Measurements from ENCODE around the gene ZFYVE28.

Gene ZFYVE28

DNA sequence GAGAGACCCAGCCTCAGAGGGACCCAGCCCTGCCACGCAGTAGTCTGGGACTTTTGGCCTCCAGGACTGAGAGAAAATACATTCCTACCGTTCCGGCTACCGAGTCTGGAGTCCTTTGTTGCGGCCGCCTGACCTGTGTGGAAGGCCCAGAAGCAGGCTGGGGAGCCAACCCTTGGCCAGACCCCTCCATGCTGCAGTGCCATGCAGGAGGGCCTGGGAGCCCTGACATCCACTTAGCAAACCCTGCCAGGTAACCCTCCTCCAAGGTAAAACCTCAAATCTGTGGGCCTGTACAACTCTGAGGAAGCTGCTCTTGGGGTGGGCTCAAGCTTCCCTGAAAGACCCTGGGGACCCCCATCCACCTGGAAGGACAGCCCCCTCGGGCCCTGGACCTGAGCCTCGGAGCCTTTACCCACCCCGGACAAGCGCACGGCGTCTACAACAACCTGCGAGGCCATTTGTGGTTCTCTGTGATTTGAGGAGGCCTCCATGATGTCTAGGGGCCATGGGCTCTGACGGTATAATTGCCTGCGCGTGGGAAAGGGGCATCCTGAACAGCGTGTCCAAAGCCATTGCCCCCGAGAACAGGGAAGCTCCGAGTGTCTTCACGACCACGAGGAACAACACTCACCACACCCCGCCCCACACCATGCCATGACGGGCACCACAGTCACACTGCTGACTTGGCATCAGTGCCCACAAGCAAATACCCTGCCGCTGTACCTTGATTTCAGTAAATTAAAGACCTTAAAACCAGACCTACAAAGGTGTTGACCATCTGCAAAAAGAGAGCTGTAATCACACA lies 58.7 kb downstream of the ZFYVE28 start:
- TF ChIP-seq FOXP2 (optimal IDR thresholded peaks at IDR 0.05; ENCODE audit: borderline replicate concordance, extremely low read depth, extremely low read length, insufficient read depth) (no peak), TAF1 (IDR thresholded peaks at IDR 0.05; ENCODE audit: borderline replicate concordance, insufficient read depth, low read length) (no peak), SIN3A (IDR thresholded peaks at IDR 0.05; ENCODE audit: borderline replicate concordance, insufficient read depth, low read length) (no peak), POLR2AphosphoS5 (IDR thresholded peaks at IDR 0.05; ENCODE audit: low read depth, low read length) (no peak)
- TF ChIP-seq, protein P1, sequence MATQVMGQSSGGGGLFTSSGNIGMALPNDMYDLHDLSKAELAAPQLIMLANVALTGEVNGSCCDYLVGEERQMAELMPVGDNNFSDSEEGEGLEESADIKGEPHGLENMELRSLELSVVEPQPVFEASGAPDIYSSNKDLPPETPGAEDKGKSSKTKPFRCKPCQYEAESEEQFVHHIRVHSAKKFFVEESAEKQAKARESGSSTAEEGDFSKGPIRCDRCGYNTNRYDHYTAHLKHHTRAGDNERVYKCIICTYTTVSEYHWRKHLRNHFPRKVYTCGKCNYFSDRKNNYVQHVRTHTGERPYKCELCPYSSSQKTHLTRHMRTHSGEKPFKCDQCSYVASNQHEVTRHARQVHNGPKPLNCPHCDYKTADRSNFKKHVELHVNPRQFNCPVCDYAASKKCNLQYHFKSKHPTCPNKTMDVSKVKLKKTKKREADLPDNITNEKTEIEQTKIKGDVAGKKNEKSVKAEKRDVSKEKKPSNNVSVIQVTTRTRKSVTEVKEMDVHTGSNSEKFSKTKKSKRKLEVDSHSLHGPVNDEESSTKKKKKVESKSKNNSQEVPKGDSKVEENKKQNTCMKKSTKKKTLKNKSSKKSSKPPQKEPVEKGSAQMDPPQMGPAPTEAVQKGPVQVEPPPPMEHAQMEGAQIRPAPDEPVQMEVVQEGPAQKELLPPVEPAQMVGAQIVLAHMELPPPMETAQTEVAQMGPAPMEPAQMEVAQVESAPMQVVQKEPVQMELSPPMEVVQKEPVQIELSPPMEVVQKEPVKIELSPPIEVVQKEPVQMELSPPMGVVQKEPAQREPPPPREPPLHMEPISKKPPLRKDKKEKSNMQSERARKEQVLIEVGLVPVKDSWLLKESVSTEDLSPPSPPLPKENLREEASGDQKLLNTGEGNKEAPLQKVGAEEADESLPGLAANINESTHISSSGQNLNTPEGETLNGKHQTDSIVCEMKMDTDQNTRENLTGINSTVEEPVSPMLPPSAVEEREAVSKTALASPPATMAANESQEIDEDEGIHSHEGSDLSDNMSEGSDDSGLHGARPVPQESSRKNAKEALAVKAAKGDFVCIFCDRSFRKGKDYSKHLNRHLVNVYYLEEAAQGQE (IDR thresholded peaks at IDR 0.05; ENCODE audit: insufficient read depth in 1 of 2, low read depth in 2 of 2, low read length in 2 of 2): no peak

DNA sequence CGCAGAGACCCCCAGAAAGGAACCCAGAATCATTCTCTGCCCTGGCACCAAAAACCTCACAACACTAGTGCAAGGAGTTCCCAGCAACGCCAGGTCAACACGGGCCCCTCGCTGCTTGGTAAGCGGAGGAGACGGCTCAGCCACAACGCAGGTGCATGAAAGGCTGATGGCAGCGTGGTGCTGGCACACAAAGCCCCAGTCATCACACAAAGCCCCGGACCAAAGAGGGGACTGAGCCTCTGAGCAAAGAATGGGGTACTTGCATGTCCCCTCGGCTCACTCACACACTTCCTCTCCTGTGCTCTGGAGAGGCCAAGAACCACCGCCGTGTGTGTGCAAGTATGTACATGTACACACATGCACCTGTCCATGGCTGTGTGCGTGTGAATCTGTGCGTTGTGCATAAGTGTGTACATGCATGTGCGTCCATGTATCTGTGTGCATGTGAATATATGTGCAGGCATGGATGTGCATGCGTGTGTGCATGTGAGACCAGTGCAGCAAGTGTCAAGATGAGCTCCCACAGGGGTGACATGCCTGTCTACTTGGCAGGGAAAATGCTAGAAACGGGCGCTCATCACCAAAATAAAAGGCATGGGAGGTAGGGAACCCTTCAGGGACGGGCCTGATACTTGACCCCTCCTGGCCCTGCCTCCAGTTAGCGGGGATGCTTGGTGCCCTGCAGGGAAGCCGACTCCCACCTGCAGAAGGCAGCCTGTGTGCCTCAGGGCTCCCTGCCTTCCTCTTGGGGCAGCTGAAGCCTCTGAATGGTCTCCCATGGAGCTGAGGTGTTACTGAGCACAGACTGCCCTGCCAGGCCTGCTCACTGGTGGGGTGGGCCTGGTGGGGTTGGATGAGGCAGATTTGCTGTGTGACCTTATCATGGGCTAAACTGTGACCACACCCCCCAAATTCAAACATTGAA lies 60.4 kb downstream of the ZFYVE28 start:
- TF ChIP-seq, protein P1 (IDR thresholded peaks at IDR 0.05; ENCODE audit: insufficient read depth in 1 of 2, low read depth in 2 of 2, low read length in 2 of 2): no peak
- TF ChIP-seq FOXP2 (optimal IDR thresholded peaks at IDR 0.05; ENCODE audit: borderline replicate concordance, extremely low read depth, extremely low read length, insufficient read depth) (no peak), SIN3A (IDR thresholded peaks at IDR 0.05; ENCODE audit: borderline replicate concordance, insufficient read depth, low read length) (no peak), POLR2AphosphoS5 (IDR thresholded peaks at IDR 0.05; ENCODE audit: low read depth, low read length) (no peak), TAF1 (IDR thresholded peaks at IDR 0.05; ENCODE audit: borderline replicate concordance, insufficient read depth, low read length) (no peak)

DNA sequence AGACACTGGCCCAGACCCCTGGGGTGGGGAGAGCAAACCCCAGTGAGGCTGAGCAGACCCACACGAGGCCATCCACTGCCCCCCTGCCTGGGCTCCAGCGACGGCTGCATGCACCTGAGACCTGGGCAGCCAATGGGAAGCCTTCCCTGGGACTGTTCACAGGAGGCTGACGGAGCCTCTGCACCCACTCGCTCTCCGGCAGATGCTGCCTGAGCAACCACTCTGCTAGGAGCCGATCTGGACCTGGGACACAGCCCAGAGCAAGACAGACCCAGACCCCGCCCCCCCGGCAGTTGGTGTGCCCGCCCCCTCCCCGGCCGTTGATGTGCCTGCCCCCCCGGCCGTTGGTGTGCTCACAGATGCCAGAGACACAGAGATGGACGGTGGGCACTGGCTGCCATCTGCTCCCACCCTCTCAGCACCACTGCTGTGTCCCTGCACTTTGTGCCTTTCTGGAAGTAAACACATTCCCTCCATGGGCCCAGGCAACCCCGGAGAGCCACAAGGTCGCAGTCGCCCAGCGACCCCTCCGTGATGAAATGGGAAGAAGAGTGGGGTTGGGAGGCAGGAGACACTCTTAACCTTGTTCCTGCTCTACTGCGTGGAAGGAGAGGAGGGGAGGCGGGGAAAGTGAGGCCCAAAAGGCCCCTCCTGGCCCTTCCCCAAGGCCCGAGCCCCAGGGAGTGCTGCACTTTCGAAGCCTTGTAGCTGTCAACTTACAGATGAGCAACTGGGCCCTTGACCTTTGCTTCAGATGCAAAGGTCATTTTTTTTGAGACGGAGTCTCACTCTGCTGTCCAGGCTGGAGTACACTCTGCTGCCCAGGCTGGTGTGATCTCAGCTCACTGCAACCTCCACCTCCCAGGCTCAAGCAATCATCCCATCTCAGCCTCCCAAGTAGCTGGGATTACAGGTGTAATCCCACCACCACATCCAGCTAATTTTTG lies 62.0 kb downstream of the ZFYVE28 start:
- TF ChIP-seq SIN3A (IDR thresholded peaks at IDR 0.05; ENCODE audit: borderline replicate concordance, insufficient read depth, low read length): no peak
- TF ChIP-seq, protein P1 (IDR thresholded peaks at IDR 0.05; ENCODE audit: insufficient read depth in 1 of 2, low read depth in 2 of 2, low read length in 2 of 2): no peak
- TF ChIP-seq TAF1 (IDR thresholded peaks at IDR 0.05; ENCODE audit: borderline replicate concordance, insufficient read depth, low read length): no peak
- TF ChIP-seq POLR2AphosphoS5 (IDR thresholded peaks at IDR 0.05; ENCODE audit: low read depth, low read length): no peak
- TF ChIP-seq FOXP2 (optimal IDR thresholded peaks at IDR 0.05; ENCODE audit: borderline replicate concordance, extremely low read depth, extremely low read length, insufficient read depth): no peak

DNA sequence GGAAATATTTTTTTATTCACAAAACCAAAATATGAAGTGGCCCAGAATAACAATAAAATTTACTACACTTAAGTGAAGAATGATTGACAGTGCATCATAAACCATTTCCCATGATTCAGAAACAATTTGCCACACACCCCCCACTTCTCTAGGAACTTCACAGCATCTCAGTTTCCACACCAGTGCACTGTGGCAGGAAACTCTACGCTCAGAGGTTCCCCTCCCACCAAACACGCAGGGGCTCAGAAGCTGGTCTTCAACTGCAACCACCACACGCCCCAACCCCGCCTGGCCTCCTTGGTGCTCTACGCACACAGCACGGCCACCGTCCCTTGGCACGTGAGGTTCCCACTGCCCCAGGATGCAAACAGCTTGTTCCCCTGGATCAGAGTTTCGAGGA lies 63.7 kb downstream of the ZFYVE28 start:
- TF ChIP-seq SIN3A (IDR thresholded peaks at IDR 0.05; ENCODE audit: borderline replicate concordance, insufficient read depth, low read length) (no peak), FOXP2 (optimal IDR thresholded peaks at IDR 0.05; ENCODE audit: borderline replicate concordance, extremely low read depth, extremely low read length, insufficient read depth) (no peak), POLR2AphosphoS5 (IDR thresholded peaks at IDR 0.05; ENCODE audit: low read depth, low read length) (no peak), TAF1 (IDR thresholded peaks at IDR 0.05; ENCODE audit: borderline replicate concordance, insufficient read depth, low read length) (no peak)
- TF ChIP-seq, protein P1 (IDR thresholded peaks at IDR 0.05; ENCODE audit: insufficient read depth in 1 of 2, low read depth in 2 of 2, low read length in 2 of 2): no peak
